ENCODE data around the gene SPHK2. TPM values are rescaled to one million over a fixed set of nuclear protein-coding genes. Genes with fewer than 3 reads are reported as not detected.
A peak's percentile ranks its signal among the peaks of the same experiment; 100 is the strongest.

The SPHK2 gene
- total RNA-seq, 1 donor: 10.9 TPM

DNA sequence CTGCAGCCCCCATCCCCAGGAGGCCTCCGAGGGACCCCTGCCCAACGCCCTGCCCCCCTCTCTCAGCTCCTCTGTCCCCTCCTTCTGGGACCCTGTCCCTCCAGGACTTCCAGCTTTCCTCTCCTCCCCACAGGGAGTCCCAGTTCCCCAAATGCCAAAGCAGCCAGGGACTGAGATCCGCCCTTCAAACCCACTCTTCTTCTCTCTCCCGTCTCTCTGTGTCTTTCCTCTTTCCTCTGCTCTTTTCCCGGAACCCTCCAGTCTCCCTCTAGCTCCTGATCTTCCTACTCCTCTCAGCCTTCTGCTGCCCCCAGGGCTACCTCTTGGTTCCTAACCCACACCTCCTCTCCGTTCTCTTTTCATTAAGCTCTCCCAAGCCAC is 26.3 kb downstream of the SPHK2 start:
- DNase-seq (ENCODE audit: low read depth): no peak
- H3K4me3 ChIP-seq (ENCODE audit: low read depth, low read length): peak overlapping the region; percentile 61
- TF ChIP-seq, protein P1, sequence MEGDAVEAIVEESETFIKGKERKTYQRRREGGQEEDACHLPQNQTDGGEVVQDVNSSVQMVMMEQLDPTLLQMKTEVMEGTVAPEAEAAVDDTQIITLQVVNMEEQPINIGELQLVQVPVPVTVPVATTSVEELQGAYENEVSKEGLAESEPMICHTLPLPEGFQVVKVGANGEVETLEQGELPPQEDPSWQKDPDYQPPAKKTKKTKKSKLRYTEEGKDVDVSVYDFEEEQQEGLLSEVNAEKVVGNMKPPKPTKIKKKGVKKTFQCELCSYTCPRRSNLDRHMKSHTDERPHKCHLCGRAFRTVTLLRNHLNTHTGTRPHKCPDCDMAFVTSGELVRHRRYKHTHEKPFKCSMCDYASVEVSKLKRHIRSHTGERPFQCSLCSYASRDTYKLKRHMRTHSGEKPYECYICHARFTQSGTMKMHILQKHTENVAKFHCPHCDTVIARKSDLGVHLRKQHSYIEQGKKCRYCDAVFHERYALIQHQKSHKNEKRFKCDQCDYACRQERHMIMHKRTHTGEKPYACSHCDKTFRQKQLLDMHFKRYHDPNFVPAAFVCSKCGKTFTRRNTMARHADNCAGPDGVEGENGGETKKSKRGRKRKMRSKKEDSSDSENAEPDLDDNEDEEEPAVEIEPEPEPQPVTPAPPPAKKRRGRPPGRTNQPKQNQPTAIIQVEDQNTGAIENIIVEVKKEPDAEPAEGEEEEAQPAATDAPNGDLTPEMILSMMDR (IDR thresholded peaks at IDR 0.05; ENCODE audit: insufficient read depth, low read length): no peak

DNA sequence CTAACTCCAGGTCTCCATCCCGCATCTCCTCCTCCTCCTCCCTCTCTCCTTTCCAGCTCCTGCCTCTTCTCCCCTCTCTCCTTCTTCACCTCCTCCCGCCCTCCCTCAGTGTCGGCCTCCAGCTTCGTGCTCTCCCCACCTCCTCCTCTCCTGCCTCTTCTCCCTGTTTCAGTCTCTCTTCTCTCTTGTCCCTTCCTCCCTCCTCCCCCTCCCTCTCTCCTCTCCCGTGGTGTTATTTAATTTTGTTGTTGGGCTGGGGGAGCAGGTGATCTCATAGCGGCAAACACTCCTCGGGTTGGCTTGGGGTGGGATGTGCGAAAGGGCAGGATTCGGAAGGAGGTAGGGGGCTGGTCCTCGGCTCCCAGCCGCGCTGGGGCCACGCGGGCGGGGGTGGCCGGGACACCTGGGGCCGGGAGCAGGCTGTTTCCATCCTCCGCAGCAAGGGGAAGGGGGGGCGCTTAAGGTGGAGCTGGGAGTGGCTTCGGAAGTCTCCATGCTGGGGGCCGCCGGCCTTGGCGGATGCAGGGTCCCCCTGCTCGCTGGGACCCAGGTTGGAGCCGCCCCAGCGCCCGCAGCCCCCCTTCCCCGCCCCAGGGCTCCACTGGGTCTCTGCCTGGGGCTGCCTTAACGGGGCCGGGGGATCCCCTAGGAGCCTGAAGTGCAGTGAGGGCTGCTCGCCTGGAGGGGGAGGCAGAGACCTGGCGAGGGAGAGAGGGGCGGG is 26.9 kb downstream of the SPHK2 start, which contains the start of gene CA11:
Gene CA11, minus strand, starts transcription at position 187 of the 721 bp plus-strand sequence. CDS start 555 bp downstream, outside the sequence.
- peak within 1 kb of the TSS; percentile 61 for H3K4me3 ChIP-seq (ENCODE audit: low read depth, low read length)
- DNase-seq (ENCODE audit: low read depth): peak; percentile 70
- TF ChIP-seq, protein P1 (IDR thresholded peaks at IDR 0.05; ENCODE audit: insufficient read depth, low read length): peak; percentile 94

DNA sequence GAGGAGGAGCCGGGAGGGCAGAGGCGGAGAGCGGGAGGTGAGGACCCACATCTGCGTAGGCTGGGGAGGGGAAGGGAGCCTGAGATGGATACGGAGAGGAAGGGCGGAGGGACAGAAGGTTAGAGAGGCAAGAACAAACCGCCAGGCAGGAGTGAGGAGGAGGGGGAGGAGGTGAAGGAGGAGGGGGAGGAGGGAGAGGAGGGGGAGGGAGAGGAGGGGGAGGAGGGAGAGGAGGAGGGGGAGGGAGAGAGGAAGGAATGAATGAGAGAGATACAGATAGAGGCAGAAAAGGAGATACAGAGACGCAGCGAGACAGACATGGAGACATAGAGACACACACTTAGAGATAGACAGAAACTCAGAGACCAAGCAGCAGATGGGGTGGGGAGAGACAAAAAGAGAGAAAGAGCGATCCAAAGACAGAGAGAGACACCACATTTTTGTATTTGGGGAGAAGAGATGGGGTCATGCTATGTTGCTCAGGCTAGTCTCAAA is 27.5 kb downstream of the SPHK2 start:
- DNase-seq (ENCODE audit: low read depth): no peak

DNA sequence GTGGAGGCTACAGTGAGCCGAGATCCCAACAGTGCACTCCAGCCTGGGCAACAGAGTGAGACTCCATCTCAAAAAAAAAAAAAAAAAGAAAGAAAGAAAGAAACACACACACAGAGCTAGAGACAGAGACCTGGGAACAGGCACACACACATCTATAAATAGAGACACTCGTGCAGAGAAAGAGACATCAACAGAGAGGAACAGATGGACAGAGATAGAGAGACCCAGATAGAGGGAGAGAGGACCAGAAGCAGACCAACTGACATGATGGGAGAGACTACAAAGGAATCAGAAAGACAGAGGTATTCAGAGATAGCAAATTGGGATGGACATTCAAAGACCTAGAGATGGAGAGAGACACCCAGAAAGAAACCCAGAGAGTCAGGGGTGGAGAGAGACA is 28.8 kb downstream of the SPHK2 start:
- TF ChIP-seq, protein P1 (IDR thresholded peaks at IDR 0.05; ENCODE audit: insufficient read depth, low read length): no peak
- DNase-seq (ENCODE audit: low read depth): no peak
- no peak overlapping the region for H3K4me3 ChIP-seq (ENCODE audit: low read depth, low read length)

More for the DNA sequence above, 27.5 kb downstream of the SPHK2 start:
- TF ChIP-seq, protein P1 (IDR thresholded peaks at IDR 0.05; ENCODE audit: insufficient read depth, low read length): no peak
- H3K4me3 ChIP-seq (ENCODE audit: low read depth, low read length): peak overlapping the region; percentile 49

DNA sequence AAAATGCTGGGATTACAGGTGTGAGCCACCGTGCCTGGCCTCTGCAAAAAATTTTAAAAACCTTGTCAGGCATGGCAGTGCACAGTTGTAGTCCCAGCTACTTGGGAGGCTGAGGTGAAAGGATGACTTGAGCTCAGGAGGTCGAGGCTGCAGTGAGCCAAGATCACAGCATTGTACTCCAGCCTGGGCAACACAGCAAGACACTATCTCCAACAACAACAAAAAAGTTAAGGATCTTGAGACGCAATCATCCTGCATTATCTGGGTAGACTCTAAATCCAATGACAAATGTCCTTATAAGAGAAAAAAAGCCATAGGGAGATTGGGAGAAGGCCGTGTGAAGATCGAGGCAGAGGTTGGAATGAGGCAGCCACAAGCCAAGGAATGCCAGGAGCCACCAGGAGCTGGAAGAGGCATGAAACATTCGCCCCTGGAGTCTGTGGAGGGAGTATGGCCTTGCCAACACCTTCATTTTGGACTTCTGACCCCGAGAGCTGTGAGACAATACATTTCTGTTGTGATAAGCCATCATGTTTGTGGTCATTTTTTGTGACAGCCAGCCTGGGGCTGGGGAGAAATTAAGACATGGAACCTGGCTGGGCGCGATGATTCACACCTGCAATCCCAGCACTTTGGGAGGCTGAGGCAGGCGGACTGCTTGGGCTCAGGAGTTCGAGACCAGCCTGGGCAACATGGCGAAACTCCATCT is 31.8 kb downstream of the SPHK2 start:
- H3K4me3 ChIP-seq (ENCODE audit: low read depth, low read length): no peak overlapping the region
- no peak for DNase-seq (ENCODE audit: low read depth)
- TF ChIP-seq, protein P1 (IDR thresholded peaks at IDR 0.05; ENCODE audit: insufficient read depth, low read length): no peak

DNA sequence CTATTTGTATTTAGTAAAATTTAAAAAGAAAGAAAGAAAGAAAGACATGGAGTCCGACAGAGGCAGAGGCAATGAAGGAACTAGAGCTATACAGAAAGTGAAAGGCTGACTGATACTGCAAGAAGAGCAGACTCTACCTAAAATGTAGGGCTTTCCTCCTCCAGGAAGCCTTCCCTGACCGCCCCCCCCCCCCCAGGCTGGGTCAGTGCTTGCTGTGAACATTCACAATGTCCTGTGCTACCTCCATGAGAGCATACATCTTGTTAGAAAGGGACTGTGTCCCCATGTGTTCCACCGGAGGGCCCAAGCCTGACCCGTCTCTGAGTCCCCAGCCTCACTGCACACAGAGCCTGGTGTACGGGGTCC is 32.4 kb downstream of the SPHK2 start:
- TF ChIP-seq, protein P1 (IDR thresholded peaks at IDR 0.05; ENCODE audit: insufficient read depth, low read length): no peak
- H3K4me3 ChIP-seq (ENCODE audit: low read depth, low read length): no peak overlapping the region
- no peak for DNase-seq (ENCODE audit: low read depth)

All from fibroblast of the aortic adventitia (primary cell).